ENCODE data around the gene GRM3.
A peak's percentile ranks its signal among the peaks of the same experiment; 100 is the strongest.

GRM3 gene

DNA sequence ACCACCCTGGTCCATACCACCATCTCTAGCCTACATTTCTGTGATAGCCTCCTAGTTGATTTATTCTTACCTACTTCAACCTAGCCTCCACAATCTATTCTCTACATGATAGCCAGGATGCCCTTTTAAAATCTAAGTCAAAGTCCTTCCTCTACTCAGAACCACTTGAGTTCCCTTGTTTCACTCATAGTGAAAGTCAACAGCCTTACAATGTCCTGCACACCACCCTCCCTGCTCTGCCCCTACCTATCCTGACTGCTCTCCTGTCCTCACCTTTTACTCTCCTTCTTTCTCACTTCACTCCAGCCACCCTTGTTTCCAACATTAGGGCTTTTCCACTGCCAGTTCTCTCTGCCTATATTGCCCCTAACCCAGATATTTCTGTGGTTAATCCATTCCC, 146.7 kb downstream of the GRM3 start:
- no peak for DNase-seq

- DNase-seq = peak; percentile 24
Measured at GRCh38 chr7:86792260-86792659, 148.6 kb downstream of the GRM3 start.

DNA sequence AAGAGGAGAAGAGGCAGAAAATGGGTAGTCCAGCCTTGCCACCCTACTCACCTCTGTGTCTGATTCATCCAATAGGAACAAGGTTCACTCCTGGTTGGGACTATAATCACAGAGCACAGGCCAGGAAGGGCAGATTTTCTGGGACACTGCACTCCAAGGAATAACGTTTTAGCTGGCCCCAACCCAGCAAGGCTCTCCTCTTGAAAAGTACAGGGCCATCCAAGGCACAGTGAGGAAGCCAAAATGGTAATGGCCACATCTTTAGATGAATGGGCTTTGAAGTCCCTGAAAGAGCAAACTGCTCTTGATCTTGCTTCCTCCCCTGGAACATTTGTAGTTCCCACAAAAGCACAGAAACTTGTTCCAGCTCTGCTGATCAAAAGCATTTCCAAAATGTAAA, 149.4 kb downstream of the GRM3 start:
- DNase-seq = no peak

DNA sequence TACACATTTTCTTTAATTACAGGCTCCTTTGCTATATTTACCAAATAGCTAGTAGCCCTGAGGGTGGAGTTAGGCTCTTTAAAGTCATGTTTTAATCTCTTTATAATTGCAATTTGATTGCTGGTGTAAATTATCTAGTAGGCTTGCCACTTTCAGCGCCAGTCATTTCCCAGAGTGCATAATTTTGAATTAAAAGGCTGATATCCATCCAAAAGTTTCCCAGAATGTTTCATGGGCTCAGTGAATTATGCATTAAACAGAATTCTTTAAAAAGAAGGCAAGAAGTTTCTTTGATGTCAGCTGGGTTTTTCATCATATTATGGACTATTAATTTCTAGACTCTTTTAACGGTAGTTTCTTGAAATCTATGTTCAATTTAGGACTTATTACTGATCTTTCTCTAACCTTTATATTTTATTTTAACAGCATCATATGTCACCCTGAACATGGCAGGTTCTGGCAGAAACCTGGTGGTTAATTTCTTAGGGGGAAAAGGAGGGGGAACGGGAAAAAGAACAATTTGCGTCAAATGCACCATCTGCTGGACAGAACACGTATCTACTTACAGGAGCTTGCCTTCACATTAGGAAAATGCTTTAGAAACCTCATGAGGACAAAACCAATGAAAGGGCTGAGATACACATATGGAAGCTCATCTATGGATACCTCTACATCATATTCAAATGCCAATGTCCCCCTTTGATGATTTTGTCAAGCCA, 171.1 kb downstream of the GRM3 start:
- DNase-seq = peak; percentile 20

GRCh38 chr7:86815556-86815955, 171.8 kb downstream of the GRM3 start:
- no peak for DNase-seq

DNA sequence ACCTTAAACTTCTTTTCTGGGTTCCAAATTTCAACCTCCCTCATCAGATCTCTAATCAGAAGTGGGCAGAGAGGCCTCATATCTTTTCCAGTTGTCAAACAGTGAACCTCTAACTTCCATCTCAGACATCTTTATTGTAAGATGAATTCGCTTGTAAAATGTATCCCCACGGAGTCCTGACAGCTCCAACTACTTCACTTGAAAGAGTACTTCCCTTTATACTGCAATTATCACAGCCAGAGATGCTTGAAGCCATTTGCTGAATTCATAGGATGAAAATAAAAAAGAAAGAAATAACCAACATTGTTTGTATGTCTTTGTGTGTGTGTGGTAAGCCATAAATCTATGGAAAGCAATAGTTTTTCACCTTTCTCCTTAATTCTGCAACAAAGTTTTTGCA, 175.2 kb downstream of the GRM3 start:
- DNase-seq = no peak

- no peak for DNase-seq
Measured at GRCh38 chr7:86823769-86824168, 180.1 kb downstream of the GRM3 start.

DNA sequence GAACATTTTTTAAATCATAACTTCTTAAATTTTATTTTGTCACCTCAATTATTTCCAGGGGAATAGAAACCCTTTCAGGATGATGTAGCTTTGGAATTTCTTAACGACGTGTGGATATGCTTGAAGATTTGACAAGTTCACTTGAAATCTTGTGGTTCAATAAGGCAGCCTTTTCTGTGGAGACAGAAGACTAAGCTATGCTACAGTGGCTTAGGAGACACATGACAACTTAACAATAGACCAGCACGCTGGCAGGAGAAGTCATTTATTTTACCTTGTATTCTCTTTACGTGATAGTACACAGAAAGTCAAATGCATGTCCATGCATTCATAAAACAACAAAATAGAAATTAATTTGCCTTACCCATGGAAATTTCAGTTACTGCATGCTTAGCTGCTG, 181.6 kb downstream of the GRM3 start:
- DNase-seq = no peak

DNA sequence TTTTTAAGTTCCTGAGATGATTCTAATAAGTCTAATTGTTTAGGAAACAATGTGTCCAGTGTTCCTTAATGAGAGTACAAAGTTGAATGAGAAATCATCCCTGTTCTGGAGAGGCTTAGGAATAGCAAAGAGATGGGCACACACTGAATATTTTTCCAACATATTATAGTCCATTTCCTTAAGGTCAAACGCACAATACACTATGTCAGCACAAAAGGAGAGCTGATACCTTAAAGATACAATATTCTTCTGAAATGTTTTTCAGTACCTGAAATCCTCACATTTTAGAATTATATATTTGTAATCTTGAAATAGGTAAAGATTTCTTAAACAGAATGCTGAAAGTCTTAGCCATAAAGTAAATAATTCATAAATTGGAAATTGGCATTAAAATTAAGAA, 183.2 kb downstream of the GRM3 start:
- DNase-seq = no peak

- DNase-seq = no peak
Measured at GRCh38 chr7:86833360-86833759, 189.7 kb downstream of the GRM3 start.

DNA sequence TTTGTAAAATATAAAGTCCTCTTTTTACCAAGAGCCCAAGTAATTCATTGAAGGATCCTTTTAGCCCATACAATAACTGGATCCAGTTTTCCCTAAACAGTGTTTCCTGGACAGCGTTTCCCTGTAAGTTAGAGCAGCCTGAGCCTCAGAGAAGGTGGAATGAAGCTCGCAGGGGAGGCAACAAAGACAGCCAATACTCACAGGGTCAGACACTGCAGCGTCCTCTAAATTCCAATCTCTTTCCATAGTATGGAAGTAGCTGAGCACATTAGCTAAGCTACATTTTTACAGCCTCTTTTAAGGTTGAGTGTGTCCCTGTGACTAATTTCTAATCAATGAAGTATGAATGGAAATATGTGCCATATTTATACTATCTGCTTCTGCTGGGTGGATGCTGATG, 193.5 kb downstream of the GRM3 start:
- no peak for DNase-seq

GRCh38 chr7:86844608-86845007, 200.9 kb downstream of the GRM3 start:
- no peak for DNase-seq

DNA sequence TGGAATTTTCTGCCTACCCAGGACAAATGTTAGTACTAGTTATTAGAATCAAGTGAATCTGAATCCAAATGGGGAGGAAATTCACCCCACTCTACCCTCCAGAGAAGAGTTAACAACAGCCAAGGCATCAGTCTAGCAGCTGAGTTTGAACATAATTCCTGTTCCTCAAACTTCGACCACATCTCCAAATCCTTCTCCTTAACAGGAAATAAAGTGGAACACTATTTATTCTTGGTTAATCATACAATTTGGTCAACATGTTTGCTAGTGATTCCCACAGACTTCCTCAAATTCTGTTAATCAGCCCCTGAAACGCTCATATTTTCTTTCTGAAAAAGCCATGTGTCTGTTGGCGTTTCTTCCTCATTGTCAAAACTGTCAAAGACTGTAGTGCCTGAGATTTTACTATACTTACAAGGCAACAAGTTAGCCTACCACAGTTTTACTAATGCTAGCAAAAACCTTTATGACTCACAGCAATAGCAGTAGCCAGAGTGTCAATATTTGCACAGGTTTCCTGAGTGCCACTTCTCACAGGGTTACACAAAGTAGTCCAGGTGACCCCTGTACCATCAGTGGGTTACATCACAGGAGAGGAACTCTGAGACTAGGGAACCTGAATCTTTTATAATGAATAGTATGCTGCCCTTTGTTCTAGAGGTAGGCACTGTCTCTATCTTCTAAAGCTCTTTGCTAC, 202.9 kb downstream of the GRM3 start:
- no peak for DNase-seq

DNA sequence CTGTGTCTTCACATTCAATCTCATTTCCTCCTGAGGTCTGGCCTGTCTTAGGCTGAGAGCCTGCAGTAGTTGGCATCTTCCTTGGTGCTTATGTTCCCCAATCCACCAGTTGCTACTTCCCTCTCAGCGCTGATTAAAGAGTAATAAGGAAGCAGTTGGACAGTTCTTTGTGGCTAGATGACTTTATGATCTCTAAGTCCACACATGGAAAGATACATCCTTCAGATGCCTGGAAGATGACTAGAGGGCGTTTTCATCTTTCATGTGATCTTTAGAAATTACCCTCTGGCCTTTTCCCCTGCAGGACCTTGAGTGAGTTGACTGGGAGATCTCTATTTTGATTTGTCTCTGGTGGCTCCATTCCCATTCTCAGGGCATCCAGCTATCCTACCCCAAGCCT, 204.5 kb downstream of the GRM3 start:
- no peak for DNase-seq

GRCh38 chr7:86851566-86851965, 207.9 kb downstream of the GRM3 start:
- no peak for DNase-seq

DNA sequence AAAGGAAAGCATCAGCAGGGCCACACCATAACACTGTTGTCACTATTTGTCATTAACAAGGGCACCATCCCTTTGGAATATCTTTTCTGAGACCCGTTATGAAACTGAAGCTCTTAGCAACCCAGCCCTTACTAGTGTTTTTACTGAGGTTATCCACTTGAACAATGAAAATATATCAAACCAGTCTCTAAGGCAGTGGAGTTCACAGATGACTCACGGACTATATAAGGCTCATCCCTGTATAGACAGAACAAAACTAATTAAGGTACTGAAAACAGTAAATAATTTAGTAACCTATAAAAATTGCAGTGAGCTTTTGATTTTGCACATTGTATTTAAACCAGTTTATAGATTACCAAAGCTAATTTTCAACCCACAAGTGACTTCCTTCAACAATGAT, 219.7 kb downstream of the GRM3 start:
- no peak for DNase-seq

DNA sequence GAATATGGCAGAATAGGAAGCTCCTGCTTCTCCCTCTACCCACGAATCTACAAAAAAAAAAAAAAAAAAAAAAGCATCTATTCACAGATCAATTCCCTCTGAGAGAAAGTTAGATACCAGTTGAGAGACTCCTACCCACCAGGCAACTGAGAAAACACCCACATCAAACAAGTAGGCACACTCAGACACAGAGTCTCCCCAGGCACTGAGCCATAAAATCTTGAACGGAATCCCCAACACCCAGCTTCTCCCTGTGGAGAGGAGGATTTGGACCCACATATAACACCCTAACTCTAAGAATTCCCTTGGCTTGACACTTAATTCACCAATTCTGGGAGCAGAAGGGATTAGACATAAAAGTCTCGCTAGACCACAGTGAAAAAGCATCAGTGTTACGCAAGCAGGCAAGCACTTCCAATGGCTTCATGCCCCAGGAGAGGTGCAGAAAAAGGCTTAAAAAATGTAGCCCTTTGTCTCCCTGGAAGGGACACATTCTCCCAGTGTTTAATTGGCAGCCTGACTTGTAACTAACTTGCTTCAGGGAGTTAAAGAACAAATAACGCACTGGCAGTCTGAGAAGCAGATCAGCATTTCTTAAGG, 223.6 kb downstream of the GRM3 start:
- DNase-seq = peak; percentile 9

- DNase-seq = no peak
Measured at GRCh38 chr7:86876146-86876545, 232.4 kb downstream of the GRM3 start.

DNA sequence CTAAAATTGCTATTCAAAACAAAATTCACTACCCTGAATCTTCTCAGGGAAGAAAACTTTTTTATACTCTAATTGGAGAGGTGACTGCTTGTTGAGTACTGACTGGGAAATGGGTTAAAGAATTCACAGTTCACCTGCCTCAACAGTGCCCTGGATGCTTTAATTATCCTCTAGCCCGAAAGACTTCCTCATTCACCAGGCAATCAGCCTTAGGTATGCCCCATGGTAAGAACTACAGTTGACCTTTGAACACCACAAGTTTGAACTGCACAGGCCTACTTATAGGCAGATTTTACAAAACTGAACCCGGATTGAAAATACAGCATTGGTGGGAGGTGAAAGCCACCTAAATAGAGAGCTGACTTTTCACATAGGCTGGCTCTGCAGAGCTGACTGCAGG, 240.4 kb downstream of the GRM3 start:
- DNase-seq = no peak

DNA sequence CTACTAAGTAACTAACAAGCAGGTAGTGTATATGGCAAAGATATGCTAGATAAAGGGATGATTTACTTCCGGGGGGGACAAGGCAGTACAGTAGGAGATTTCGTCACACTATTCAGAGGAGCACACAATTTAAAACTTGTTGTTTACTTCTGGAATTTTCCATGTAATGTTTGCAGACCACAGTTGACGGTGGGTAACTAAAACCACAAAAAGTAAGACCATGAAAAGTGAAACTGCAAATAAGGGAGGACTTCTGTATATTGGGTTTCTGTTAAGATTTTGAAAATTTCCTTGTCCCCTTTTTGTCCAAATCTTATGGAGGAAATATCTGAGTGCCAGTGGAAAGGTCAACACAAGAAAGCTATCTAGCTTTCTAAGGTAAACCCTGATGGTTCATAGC, 245.8 kb downstream of the GRM3 start:
- DNase-seq = no peak

DNA sequence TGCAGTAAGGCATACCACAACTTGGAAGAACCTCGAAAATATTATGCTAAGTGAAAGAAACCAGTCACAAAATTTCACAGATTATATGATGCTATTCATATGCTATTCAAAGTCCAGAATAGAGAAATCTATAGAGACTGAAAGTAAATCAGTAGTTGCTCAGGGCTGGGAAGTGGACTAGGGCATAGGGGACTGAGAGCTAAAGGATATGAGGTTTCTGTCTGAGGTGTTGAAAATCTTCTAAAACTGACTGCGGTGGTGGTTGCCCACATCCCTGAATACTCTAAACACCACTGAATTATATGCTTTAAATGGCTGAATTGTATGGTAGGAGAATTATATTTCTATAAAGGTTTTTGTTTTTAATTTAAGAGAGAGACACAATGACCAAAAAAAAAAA, 254.5 kb downstream of the GRM3 start:
- DNase-seq = no peak

DNA sequence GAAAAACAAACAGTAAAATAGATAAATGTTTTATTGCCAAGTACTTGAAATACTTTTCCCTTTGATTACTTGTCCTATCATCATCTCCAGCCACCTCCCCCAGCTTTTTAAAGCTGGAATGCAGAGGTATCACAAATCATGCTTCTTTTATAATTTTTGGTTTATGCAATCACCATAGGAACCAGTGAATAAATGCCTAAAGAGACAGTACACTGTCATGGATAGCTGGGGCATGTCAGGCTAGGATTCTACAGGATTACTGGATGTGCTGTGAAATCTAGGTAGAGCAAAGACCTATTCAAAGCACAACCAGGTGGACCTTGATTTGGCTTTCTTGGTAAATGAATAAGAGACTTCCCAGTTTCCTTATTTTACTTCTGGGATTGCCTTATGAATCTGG, 257.2 kb downstream of the GRM3 start:
- DNase-seq = no peak

DNA sequence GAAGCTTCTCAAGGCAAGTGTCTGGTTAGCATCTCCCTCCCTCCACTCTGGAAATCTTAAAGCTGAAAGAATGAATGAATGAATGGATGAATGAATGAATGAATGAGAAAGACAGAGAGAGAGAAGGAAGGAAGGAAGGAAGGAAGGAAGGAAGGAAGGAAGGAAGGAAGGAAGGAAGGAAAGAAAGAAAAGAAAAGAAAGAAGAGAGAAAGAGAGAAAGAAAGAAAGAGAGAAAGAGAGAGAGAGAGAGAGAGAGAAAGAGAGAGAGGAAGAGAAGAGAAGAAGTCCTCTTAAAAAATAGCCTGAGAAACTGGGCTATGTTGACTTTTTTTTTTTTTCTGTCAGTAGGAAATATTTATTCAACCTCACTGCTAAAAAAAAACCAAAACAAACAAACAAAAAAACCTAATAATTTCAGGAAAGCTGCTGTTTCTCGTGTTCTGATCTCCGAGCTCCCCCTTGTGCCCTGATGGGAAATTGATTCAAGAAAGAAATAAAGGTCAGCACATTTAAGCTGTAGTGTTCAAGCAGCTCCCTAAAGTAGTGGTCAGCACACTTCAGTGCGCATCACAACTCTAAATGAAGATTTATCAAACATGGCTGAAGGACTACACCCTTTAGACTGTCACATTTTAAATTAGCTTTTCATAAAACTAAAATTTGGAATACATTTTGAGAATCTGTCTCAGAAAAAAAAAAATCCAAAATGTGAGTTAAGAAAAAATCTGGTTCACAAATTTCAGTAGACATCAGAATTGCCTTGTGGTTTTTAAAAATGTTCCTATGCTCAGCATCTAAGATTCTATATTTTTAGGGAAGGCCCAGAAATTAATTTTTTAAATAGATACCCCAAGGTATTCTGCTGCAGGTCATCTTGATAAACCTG, 261.5 kb downstream of the GRM3 start:
- DNase-seq = peak; percentile 29

Data from retina (tissue), 1 donor.